Measurements from ENCODE around the gene CHAF1A.
A peak's percentile ranks its signal among the peaks of the same experiment; 100 is the strongest.

CHAF1A gene

GRCh38 chr19:4367336-4367723, 35.1 kb upstream of the CHAF1A start:
- no peak for DNase-seq (ENCODE audit: low spot score)

- peak; percentile 31 for DNase-seq (ENCODE audit: low spot score)
Observed at GRCh38 chr19:4367781-4368127, 34.7 kb upstream of the CHAF1A start.

GRCh38 chr19:4368128-4368820, 34.2 kb upstream of the CHAF1A start:
- peak; percentile 28 for DNase-seq (ENCODE audit: low spot score)

GRCh38 chr19:4369109-4369887, 33.1 kb upstream of the CHAF1A start:
- DNase-seq (ENCODE audit: low spot score) = peak; percentile 75

GRCh38 chr19:4369888-4370260, 32.6 kb upstream of the CHAF1A start:
- peak; percentile 61 for DNase-seq (ENCODE audit: low spot score)

- DNase-seq (ENCODE audit: low spot score) = no peak
Observed at GRCh38 chr19:4370418-4371041, 31.9 kb upstream of the CHAF1A start.

GRCh38 chr19:4371247-4372164, 30.9 kb upstream of the CHAF1A start:
- no peak for DNase-seq (ENCODE audit: low spot score)

GRCh38 chr19:4372165-4373012, 30.1 kb upstream of the CHAF1A start:
- DNase-seq (ENCODE audit: low spot score) = no peak

GRCh38 chr19:4373013-4373367, 29.4 kb upstream of the CHAF1A start:
- no peak for DNase-seq (ENCODE audit: low spot score)

- no peak for DNase-seq (ENCODE audit: low spot score)
Observed at GRCh38 chr19:4373601-4374497, 28.6 kb upstream of the CHAF1A start.

- no peak for DNase-seq (ENCODE audit: low spot score)
Observed at GRCh38 chr19:4374498-4375163, 27.8 kb upstream of the CHAF1A start.

GRCh38 chr19:4375164-4376027, 27.0 kb upstream of the CHAF1A start:
- DNase-seq (ENCODE audit: low spot score) = peak; percentile 67

GRCh38 chr19:4376028-4376670, 26.3 kb upstream of the CHAF1A start:
- DNase-seq (ENCODE audit: low spot score) = no peak

- DNase-seq (ENCODE audit: low spot score) = no peak
Observed at GRCh38 chr19:4376671-4376990, 25.8 kb upstream of the CHAF1A start.

- no peak for DNase-seq (ENCODE audit: low spot score)
Observed at GRCh38 chr19:4376991-4377781, 25.3 kb upstream of the CHAF1A start.

- DNase-seq (ENCODE audit: low spot score) = no peak
Observed at GRCh38 chr19:4378886-4379285, 23.6 kb upstream of the CHAF1A start.

Measured in germinal center (tissue), 1 donor.